Progenitor cell of endocrine pancreas (in vitro differentiated cells): ENCODE data around the gene MYOM3. TPM values are rescaled to one million over a fixed set of nuclear protein-coding genes. Genes with fewer than 3 reads are reported as not detected.
"Not testable (repeated sequence)": the region's sequence is repeated elsewhere in the genome, so short reads cannot be mapped to it uniquely, and the experiment has no call there.

Experiments
- DNase-seq: peaks from one replicate; pipeline ENCODE4 v3.0.0; 2021; ENCODE audit warnings: low spot score; ENCODE audit not compliant: unreplicated experiment
- H3K27ac Mint-ChIP-seq: 2 replicates; pipeline ENCODE4 v1.8.0; 2021; ENCODE audit warnings: mild to moderate bottlenecking, moderate library complexity, mixed read lengths
- H3K27me3 Mint-ChIP-seq: 2 replicates; pipeline ENCODE4 v1.8.0; 2021; ENCODE audit warnings: mixed read lengths
- H3K36me3 Mint-ChIP-seq: 2 replicates; pipeline ENCODE4 v1.8.0; 2022; ENCODE audit warnings: mixed read lengths; ENCODE audit not compliant: insufficient read depth
- H3K4me1 Mint-ChIP-seq: 2 replicates; pipeline ENCODE4 v1.8.0; 2021; ENCODE audit warnings: low read depth, mixed read lengths
- H3K4me3 Mint-ChIP-seq: 2 replicates; pipeline ENCODE4 v1.8.0; 2021; ENCODE audit warnings: low read depth, mild to moderate bottlenecking, moderate library complexity, mixed read lengths
- H3K9me3 Mint-ChIP-seq: 2 replicates; pipeline ENCODE4 v1.8.0; 2021; ENCODE audit warnings: low read depth, mixed read lengths
- CTCF ChIP-seq: fragments of 200-600 bp; sonication (generic); IDR thresholded peaks from one replicate; pipeline ENCODE4 v1.5.0; 2021; ENCODE audit warnings: antibody characterized with exemption, mild to moderate bottlenecking; ENCODE audit not compliant: unreplicated experiment
- total RNA-seq: library from RNA; stranded (reverse); gene quantifications from 2 replicates; pipeline ENCODE4 v1.2.1, GENCODE V29; 2021

MYOM3 gene
- total RNA-seq, 1 donor from 2014 or later, result 0.84 TPM

GRCh38 chr1:24020470-24020869 lies 91.5 kb downstream of the MYOM3 start:
- no peak for TF ChIP-seq CTCF
- DNase-seq, result no peak
- no peak overlapping the region for H3K27ac Mint-ChIP-seq
- H3K9me3 Mint-ChIP-seq, result no peaks in the 10 kb centered on the region
- peaks cover 35% of the 10 kb centered on the region for H3K4me1 Mint-ChIP-seq
- no peaks in the 10 kb centered on the region for H3K36me3 Mint-ChIP-seq
- no peaks in the 10 kb centered on the region for H3K27me3 Mint-ChIP-seq
- no peak overlapping the region for H3K4me3 Mint-ChIP-seq

GRCh38 chr1:24020025-24020424 lies 91.9 kb downstream of the MYOM3 start:
- H3K4me3 Mint-ChIP-seq, result no peak overlapping the region
- no peak for TF ChIP-seq CTCF
- H3K4me1 Mint-ChIP-seq, result peaks cover 38% of the 10 kb centered on the region
- H3K36me3 Mint-ChIP-seq, result no peaks in the 10 kb centered on the region
- no peak overlapping the region for H3K27ac Mint-ChIP-seq
- no peaks in the 10 kb centered on the region for H3K27me3 Mint-ChIP-seq
- DNase-seq, result no peak
- H3K9me3 Mint-ChIP-seq, result no peaks in the 10 kb centered on the region

GRCh38 chr1:24018611-24019580 lies 93.0 kb downstream of the MYOM3 start:
- DNase-seq, result peak; percentile 43
- peaks cover 50% of the 10 kb centered on the region for H3K4me1 Mint-ChIP-seq
- no peaks in the 10 kb centered on the region for H3K27me3 Mint-ChIP-seq
- no peaks in the 10 kb centered on the region for H3K36me3 Mint-ChIP-seq
- H3K4me3 Mint-ChIP-seq, result peak overlapping the region; percentile 33
- no peak for TF ChIP-seq CTCF
- H3K9me3 Mint-ChIP-seq, result no peaks in the 10 kb centered on the region
- H3K27ac Mint-ChIP-seq, result peak overlapping the region; percentile 93

GRCh38 chr1:24015221-24016210 lies 96.4 kb downstream of the MYOM3 start:
- H3K36me3 Mint-ChIP-seq, result no peaks in the 10 kb centered on the region
- TF ChIP-seq CTCF, result no peak
- peak overlapping the region; percentile 80 for H3K27ac Mint-ChIP-seq
- no peak for DNase-seq
- no peaks in the 10 kb centered on the region for H3K27me3 Mint-ChIP-seq
- H3K9me3 Mint-ChIP-seq, result no peaks in the 10 kb centered on the region
- peaks cover 40% of the 10 kb centered on the region for H3K4me1 Mint-ChIP-seq
- H3K4me3 Mint-ChIP-seq, result peak overlapping the region; percentile 16

GRCh38 chr1:24012878-24013277 lies 99.1 kb downstream of the MYOM3 start:
- not testable (repeated sequence) for H3K4me3 Mint-ChIP-seq, H3K27ac Mint-ChIP-seq

More at GRCh38 chr1:24012878-24013277, 99.1 kb downstream of the MYOM3 start:
- peaks cover 51% of the 10 kb centered on the region for H3K4me1 Mint-ChIP-seq
- H3K9me3 Mint-ChIP-seq, H3K36me3 Mint-ChIP-seq, H3K27me3 Mint-ChIP-seq, DNase-seq: not testable (repeated sequence)
